Muscle layer of colon (tissue), 2 donors: ENCODE data around the gene TRIOBP.
"Not testable (repeated sequence)": the region's sequence is repeated elsewhere in the genome, so short reads cannot be mapped to it uniquely, and the experiment has no call there.

Source experiments
- H3K27ac ChIP-seq: one replicate; pipeline ENCODE4 v1.7.0; 2013; ENCODE audit warnings: low read depth, mild to moderate bottlenecking, low read length, moderate library complexity
- H3K27me3 ChIP-seq, 2 donors: one replicate each; pipeline ENCODE4 v1.7.0; 2013; ENCODE audit warnings: low read length in 2 of 2, mild to moderate bottlenecking in 2 of 2; ENCODE audit not compliant: insufficient read depth in 2 of 2, control insufficient read depth in 1 of 2
- H3K36me3 ChIP-seq: one replicate; pipeline ENCODE4 v1.7.0; 2013; ENCODE audit warnings: mild to moderate bottlenecking, low read length; ENCODE audit not compliant: insufficient read depth
- H3K4me1 ChIP-seq: one replicate; pipeline ENCODE4 v1.7.0; 2013; ENCODE audit warnings: mild to moderate bottlenecking, low read length; ENCODE audit not compliant: insufficient read depth
- H3K4me3 ChIP-seq, 2 donors: one replicate each; pipeline ENCODE4 v1.7.0; 2013; ENCODE audit warnings: low read length in 2 of 2, low read depth in 1 of 2, mild to moderate bottlenecking in 1 of 2, moderate library complexity in 1 of 2
- H3K9ac ChIP-seq: one replicate; pipeline ENCODE4 v1.7.0; 2013; ENCODE audit warnings: low read length
- H3K9me3 ChIP-seq: one replicate; pipeline ENCODE4 v1.7.0; 2013; ENCODE audit warnings: mild to moderate bottlenecking, low read length
- donor health status: abdominal sarcoma.
- donor health status: Adenocarcinoma of cecum.

Gene TRIOBP

DNA sequence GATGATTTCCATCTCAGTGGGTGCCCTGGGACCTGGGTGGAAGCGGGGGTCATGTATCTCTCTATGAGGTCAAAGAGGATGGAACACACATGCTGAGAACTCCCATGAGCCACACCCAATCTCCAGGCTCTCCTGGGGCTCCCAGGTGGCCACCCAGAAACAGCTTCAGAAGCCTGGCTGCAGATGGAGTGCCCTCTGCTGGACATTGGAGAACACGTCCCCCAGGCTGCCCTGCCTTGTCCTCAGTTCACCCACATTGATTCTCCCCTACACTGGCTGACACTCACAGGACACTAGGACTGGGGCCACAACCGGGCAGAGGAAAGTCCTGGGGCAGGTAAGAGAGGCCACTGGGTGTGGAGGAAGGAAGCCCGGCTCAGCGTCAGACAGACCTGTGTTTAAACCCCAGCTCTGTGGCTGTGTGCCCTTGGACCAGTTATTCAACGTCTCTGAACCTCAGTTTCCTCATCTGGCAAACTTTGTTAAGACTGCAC lies 15.2 kb upstream of the TRIOBP start:
- no peak overlapping the region for H3K9ac ChIP-seq
- H3K27me3 ChIP-seq = no peaks in the 10 kb centered on the region
- H3K4me1 ChIP-seq = peaks cover 21% of the 10 kb centered on the region
- H3K27ac ChIP-seq = no peak overlapping the region
- no peak overlapping the region for H3K4me3 ChIP-seq
- H3K36me3 ChIP-seq = peaks cover 8% of the 10 kb centered on the region
- H3K9me3 ChIP-seq = no peaks in the 10 kb centered on the region

DNA sequence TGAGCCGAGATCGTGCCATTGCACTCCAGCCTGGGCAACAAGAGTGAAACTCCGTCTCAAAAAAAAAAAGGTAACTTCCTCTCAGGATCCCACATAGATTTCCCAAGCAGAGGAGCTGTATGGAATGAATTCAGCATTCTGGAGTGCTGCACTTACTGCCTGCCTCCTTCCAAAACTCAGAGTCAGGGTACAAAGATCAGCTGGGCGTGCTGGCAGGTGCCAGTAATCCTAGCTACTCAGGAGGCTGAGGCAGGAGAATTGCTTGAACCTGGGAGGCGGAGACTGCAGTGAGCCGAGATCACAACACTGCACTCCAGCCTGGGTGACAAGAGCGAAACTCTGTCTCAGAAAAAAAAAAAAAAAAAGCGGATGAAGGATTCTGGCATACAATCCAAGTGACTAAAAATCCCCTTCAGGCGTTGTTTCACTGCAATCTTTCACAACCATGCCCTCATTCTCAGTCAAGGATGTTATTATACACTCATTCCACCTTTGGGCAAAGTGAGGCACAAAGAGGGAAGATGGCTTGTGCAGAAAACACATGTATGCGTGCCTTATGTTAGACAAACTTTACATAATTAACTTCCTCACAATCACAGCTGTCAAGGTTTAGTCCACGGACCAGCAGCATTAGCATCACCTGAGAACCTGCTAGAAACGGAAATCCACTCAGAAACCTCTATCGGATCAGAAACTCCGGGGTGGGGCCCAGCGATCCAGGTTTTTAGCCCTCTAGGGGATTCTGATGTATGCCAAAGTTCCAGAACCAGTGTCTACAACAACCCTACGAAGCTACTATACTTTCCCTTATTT lies 11.8 kb upstream of the TRIOBP start:
- Histone ChIP-seq H3K27me3 (no peaks in the 10 kb centered on the region), H3K9ac (no peak overlapping the region), H3K27ac (no peak overlapping the region), H3K36me3 (peaks cover 13% of the 10 kb centered on the region), H3K9me3 (no peaks in the 10 kb centered on the region), H3K4me3 (no peak overlapping the region), H3K4me1 (peaks cover 13% of the 10 kb centered on the region)

DNA sequence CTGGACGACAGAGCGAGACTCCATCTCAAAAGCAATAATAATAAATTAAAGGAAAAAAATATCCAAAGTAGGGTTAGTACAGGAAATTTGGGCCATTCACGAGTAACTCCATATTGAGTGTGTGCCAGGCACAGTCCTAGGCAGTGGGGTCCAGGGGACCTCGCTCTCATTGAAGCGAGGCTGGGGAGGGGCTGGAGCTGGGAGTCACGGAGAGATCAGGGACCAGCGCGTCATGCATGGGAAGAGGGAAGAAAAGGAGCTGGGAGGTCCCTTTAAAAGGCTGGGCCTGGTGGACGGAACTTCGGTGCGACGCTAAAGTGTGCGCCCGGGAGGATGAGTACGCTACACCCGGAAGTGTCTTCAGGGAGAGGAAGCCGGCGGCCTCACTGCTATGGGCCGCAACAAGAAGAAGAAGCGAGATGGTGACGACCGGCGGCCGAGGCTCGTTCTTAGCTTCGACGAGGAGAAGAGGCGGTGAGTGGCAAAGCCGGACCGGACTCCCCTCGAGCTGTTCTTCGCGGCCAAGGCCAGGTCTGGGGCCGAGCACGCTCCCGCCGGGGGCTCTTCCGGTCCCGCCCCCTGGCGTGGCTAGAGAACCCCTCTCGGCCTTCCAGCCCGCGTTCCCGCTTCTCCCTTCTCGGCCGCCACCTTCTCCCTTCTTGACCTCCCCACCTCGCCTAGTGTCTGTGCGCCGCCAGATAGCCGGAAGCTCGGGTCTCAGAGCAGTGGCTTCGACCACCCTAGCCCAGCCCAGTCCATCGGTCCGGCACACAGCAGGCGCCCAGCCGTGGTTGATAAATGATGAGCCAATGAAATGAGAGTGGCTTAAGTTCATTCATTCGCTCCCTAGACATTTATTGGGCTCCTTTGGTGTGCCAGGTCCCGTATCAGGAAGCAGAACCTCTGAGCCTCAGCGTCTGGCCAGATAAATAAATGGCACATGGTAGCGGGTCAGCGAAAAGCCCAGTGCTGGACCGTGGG lies 10.6 kb upstream of the TRIOBP start, which contains the start of gene NOL12:
TSS of gene NOL12 (plus strand) at position 342 of the 981 bp plus-strand sequence. CDS start at position 392, 50 bp downstream.
- Histone ChIP-seq H3K36me3 (peaks cover 22% of the 10 kb centered on the region), H3K4me3 (peak within 1 kb of the TSS; percentile 90 to 100), H3K27ac (peak within 1 kb of the TSS; percentile 85), H3K4me1 (peaks cover 10% of the 10 kb centered on the region), H3K9ac (peak within 1 kb of the TSS; percentile 93), H3K9me3 (no peaks in the 10 kb centered on the region), H3K27me3 (no peaks in the 10 kb centered on the region)

DNA sequence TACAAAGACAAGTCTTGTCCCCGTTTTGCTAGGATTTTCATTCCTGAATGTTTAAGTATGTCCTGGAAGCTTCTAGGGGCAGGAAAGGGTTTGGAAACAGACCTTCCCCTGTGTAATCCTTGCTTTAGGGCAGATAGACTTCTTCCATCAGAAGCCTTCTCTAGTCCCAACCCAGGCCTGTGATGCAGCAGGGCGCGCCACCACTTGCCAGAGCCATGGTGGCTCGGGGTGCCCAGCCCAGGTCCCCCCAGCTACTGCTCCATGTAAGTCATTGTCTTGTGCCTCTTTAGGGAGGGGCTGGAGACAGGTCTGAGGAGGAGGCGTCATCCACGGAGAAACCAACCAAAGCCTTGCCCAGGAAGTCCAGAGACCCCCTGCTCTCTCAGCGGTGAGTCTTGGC lies 6.4 kb upstream of the TRIOBP start:
- peaks cover 44% of the 10 kb centered on the region for H3K36me3 ChIP-seq
- H3K27me3 ChIP-seq = no peaks in the 10 kb centered on the region
- H3K4me3 ChIP-seq = no peak overlapping the region
- H3K9ac ChIP-seq = no peak overlapping the region
- no peak overlapping the region for H3K27ac ChIP-seq
- peaks cover 6% of the 10 kb centered on the region for H3K4me1 ChIP-seq
- H3K9me3 ChIP-seq = no peaks in the 10 kb centered on the region

DNA sequence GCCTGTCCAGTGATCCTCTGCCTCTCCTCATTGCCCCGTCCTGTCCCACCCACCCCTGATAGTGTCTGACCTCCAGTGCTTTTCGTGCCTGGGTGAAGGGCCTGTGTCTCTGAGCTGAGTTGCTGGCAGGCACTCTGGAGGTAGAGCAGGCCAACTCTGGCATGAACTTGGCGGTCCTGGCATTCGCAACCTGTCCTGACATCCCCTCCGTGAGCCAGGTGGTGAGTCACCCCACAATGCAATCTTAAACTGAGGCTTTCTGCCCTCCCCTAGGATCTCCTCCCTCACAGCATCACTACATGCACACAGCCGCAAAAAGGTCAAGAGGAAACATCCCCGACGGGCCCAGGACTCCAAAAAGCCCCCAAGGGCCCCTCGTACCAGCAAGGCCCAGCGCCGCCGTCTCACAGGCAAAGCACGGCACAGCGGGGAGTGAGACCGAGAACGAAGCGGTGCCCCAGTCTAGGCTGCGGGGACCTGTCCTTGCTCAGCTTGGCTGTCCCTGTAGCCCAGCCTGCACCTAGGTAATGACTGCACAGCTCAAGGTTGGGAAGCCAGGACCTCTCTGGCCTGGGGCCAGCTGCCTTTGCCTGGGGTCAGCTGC lies 5.8 kb upstream of the TRIOBP start:
- Histone ChIP-seq H3K27me3 (no peaks in the 10 kb centered on the region), H3K27ac (no peak overlapping the region), H3K4me1 (peaks cover 12% of the 10 kb centered on the region), H3K9me3 (no peaks in the 10 kb centered on the region), H3K9ac (no peak overlapping the region), H3K4me3 (no peak overlapping the region), H3K36me3 (peaks cover 44% of the 10 kb centered on the region)

DNA sequence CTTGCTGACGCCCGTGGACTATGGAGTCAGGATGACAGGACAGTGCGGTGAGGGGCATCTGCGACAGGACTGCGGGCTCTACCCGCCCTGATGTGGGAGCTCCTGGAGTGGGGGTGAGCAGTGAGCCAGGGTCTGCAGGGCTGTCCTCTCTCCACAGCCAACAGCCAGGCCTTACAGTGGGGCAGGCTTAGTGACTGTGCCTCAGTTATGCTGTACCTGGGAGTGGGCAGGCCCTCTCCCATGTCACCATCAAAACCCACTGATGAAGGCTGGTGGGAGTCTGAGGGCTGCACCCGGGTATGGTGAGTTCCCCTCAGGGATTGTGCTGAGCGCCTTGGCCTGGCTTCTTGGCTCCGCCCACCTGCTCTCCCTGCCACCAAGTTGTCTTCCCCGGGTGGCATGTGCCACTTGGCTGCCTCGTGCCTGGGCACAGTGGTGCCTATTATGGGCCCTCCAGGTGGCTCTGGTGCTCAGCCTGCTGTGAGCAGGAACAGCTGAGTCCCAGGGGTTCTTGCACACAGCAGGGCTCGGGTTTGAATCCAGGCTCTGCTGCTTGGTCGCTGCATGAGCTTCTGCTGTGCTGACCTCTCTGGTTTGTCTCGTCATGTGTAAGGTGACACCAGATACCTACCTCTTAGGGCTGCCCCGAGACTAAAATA lies 4.1 kb upstream of the TRIOBP start:
- Histone ChIP-seq H3K27ac (no peak overlapping the region), H3K4me3 (no peak overlapping the region), H3K36me3 (peaks cover 44% of the 10 kb centered on the region), H3K4me1 (peaks cover 19% of the 10 kb centered on the region), H3K9ac (no peak overlapping the region), H3K27me3 (no peaks in the 10 kb centered on the region), H3K9me3 (no peaks in the 10 kb centered on the region)

DNA sequence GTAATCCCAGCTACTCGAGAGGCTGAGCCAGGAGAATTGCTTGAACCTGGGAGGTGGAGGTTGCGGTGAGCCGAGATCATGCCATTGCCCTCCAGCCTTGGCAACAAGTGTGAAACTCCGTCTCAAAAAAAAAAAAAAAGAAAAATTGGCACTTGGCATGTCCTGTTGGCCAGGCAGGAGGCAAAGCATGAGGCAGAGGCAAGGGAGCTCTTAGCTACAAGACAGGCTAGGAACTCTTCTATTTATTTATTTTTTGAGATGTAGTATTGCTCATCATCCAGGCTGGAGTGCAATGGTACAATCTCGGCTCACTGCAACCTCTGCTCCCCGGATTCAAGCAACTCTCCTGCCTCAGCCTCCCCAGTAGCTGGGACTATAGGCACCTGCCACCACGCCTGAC lies 2.7 kb upstream of the TRIOBP start:
- H3K27ac ChIP-seq, H3K27me3 ChIP-seq, H3K4me3 ChIP-seq, H3K9ac ChIP-seq, H3K9me3 ChIP-seq: not testable (repeated sequence)
- peaks cover 32% of the 10 kb centered on the region for H3K36me3 ChIP-seq
- peaks cover 19% of the 10 kb centered on the region for H3K4me1 ChIP-seq

DNA sequence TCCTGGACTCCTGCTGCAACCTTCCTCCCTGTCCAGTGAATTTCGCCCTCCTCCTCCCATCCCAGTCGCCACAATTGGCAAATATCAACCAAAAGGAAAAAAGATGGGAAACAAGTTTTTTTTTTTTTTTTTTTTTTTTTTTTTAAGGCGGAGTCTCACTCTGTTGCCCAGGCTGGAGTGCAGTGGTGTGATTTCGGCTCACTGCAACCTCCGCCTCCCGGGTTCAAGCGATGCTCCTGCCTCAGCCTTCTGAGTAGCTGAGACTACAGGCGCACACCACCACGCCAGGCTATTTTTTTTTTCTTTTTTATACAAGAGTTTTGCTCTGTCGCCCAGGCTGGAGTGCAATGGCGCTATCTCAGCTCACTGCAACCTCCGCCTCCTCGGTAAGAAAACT lies 590 bp upstream of the TRIOBP start:
- Histone ChIP-seq H3K36me3 (peaks cover 22% of the 10 kb centered on the region), H3K4me1 (peaks cover 19% of the 10 kb centered on the region), H3K4me3 (peak overlapping the region in 1 of 2 donors; percentile 14)
- H3K9me3 ChIP-seq, H3K27me3 ChIP-seq, H3K27ac ChIP-seq, H3K9ac ChIP-seq: not testable (repeated sequence)

DNA sequence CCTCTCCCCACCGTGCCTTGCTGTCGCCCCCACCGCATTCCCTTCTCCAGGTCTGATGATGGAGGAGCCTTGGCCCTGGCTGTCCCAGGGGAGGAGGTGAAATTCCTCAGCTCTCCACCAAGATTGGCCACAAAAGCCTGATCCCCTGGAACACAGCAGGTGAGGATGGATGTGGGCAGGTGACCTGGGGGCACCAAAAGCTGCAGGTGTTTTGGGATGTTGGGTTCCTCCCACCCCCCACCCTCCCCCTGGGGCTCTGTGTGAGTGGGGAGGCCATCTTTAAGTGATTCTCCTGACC lies 639 bp downstream of the TRIOBP start:
- H3K9ac ChIP-seq = no peak overlapping the region
- no peak overlapping the region for H3K27ac ChIP-seq
- H3K4me3 ChIP-seq = no peak overlapping the region
- no peaks in the 10 kb centered on the region for H3K9me3 ChIP-seq
- peaks cover 19% of the 10 kb centered on the region for H3K4me1 ChIP-seq
- no peaks in the 10 kb centered on the region for H3K27me3 ChIP-seq
- peaks cover 10% of the 10 kb centered on the region for H3K36me3 ChIP-seq

DNA sequence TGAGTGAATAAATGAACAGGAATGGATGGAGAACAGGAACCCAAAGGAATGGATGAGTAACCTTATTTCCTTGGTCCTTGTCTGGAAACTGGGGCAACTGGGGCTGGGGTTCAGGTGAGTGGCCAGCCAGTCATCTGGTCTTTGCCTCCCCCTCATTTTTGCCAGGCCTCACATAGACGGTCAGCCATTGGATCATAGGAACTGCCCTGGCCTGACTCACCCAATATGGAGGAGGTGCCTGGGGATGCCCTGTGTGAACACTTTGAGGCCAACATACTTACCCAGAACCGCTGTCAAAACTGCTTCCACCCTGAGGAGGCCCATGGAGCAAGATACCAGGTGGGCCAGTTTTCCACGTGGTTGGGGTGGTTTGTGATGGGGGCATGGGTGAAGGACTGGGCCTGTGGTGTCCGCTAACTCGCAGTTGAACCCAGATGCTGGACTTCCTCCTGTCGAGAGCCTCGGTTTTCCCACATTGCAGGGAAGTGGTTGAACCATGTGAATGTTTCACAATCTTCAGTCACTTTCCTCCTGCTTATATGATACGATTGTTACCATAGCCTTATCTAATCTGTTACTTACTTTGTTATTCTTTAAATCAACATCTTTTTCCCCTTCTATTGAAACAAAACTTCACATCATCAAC lies 4.4 kb downstream of the TRIOBP start:
- Histone ChIP-seq H3K27ac (no peak overlapping the region), H3K4me3 (no peak overlapping the region), H3K27me3 (no peaks in the 10 kb centered on the region), H3K9ac (no peak overlapping the region), H3K36me3 (no peaks in the 10 kb centered on the region), H3K4me1 (peaks cover 9% of the 10 kb centered on the region), H3K9me3 (no peaks in the 10 kb centered on the region)
